HCEC 1CT (cell line): ENCODE measurements around the gene NEDD4L.

Source experiments
- DNase-seq: peaks from one replicate; pipeline ENCODE4 v3.0.0-alpha.2; 2017

NEDD4L gene

DNA sequence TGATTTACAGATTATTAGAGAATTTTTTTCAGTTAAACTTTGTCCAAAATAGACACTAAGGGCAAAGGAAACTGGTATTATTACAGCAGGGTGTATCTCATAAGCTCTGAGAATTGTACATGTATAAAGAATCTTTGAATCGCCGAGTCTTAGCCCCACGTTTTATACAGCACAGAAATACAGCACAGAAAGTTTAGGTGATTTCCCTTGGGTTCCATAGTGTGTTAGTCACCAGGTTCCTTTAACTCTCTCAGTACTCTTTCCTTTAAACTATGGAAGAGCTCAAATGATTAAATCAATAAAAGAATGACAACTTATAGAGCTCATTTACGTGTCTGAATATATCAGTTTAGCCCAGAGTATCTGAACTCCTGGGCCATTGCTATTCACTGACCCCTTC is 256.8 kb downstream of the NEDD4L start:
- no peak for DNase-seq

DNA sequence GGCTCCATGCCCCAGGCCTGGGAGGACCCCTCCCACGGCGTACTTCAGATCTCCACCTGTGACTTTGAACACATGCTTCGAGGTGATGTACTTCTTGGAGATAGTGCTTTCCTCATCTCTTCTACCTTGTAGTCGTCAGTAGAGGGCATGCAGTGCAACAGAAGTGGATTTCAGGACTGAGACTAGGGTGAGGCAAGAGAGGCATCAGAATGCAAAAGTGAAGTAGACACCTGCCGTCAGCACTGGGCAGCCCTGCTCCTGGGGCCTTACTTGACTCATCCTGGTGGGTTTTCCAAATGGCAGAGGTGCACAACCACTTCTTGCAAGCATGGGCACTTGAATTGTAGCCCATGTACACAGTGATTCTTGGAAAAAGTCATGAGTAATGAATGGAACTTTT is 258.8 kb downstream of the NEDD4L start:
- no peak for DNase-seq

DNA sequence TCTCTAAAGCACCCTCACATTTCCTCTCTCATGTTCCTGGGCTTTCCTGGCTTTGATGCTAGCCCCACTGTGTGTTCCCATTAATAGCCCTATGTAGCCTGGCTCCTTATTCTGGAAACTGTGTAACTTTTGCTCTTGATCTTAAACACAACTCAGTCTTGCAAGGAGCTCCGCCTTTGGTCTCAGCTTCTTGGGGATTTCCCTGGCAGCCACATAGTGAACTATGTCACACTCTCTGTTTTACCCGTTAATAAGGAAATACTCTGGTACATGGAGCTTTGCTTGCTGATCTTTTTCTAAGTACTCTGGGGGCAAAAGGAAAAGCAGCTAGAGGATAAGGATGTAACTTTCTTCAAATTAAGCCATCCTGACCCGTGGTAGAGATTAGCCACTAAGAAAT is 259.3 kb downstream of the NEDD4L start:
- no peak for DNase-seq

DNA sequence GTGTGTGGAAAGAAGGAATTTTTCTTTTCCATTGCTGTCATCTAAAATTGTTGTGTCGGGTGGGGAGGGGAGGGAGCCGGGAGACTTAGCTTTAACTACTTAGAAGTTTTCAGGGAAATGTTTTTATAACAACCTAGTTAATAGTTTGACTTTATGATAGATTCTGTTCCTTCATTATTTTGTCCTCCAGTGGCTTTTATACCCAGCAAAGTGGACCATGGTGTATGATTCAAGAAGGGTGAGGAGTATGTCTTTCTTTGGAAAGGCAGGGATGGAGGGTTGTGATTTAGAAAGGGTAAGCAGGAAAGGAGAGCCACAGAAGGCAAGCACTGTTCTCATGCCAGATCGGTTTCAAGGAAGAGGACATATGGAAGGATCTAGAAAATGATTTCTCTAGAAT is 261.8 kb downstream of the NEDD4L start:
- no peak for DNase-seq

DNA sequence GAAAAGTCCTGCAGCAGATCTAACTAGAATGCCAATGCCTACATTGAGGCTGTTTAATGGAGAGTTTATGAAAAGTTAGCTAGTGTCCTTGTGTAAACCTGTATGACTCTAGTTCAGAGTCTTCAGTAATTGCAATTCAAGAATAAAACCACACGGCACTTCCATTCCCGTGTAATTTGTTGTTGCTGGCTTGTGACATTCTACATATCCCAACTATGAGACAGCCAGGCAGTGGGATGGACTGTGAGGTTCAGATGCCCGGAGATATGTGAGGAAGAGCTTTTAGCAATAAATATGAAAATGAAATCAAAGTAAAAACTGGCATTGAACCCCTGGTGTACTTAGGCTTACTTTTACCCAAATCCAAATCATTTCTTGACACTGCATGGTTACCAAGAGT is 263.4 kb downstream of the NEDD4L start:
- no peak for DNase-seq

DNA sequence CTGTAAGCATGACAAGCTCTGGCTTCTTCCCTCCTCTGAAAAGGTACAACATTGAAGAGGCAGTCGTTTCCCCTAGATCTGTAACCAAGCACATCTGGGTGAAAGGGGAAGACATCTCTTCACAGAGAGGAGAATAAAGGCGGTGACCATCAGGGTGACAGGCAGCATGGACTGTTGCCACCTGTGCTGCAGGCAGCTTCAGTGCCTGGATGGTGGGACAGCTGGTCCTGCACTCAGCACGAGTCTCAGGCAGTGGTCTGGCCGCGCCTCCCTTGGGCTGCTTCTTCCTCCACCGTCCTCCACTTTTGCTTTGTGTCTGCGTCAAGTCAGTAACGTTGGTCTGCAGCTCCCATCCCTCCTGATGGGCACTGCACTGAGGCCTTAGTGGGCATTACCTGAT is 264.4 kb downstream of the NEDD4L start:
- DNase-seq, result no peak

DNA sequence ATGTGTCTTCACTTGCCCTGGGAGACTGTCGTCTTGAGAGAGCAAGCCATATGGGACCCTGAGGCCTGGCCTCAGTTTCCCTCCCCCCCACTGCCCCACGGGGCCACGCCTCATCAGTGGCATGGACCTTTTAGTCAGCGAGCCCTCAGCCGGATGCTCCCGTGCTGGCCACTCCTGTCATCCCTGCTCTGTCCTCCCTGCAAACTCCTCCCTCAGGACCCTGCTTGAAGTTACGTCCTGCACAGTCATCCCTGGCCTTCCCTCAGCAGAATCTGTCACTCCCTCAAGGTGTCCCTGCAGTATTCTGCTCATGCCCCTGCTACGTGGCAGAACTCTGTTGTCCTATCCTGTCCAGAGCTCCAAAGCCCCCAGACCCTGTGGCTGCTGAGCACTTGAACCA is 265.1 kb downstream of the NEDD4L start:
- DNase-seq, result no peak

DNA sequence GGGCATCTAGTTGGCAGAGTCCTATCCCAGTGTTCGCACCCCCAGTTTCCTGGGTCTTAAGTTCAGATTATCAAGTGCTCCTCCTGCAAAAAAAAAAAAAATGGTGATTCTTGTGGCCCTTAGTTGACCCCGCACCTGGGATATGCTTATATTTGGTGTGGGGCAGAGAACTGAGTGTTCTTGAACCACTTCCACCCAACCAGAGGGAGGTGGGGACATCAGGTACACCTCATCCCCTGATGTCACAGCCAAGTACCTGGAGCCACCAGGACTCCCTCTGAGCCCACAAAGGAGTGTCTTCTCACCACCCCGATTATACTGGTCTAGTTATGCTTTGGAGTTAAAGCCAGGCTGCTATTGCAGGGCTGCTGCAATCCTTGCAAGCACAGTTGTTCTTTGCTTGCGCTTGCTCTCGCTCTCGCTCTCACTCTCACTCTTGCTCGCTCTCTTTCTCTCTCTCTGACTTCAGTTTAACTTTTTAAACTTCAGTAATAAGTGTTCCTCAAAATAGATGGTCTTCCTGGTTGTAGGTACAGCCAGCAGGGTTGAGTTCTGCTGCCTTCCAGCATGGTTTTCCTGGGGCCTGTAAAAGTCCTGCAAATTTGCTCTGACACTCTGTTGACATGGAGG is 265.7 kb downstream of the NEDD4L start:
- DNase-seq, result no peak

DNA sequence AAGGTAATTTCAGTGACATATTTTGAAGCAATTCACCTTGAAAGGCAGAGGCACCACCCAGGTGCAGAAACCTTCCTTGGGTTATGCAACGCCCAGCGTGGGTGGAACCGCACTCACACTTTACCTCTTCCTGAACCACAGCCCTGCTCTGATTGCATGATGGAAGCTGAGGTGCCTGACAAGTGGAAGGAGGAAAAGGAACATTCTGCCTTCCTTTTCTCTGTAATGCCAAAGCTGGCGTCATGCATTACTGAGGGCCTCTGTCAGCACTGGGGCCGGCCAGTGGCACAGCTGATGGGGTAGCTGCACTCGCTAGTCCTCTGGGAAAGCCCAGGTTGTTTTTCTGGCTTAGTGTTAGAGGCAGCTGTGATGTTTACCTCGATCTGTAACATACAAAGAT is 266.5 kb downstream of the NEDD4L start:
- DNase-seq, result peak; percentile 36

DNA sequence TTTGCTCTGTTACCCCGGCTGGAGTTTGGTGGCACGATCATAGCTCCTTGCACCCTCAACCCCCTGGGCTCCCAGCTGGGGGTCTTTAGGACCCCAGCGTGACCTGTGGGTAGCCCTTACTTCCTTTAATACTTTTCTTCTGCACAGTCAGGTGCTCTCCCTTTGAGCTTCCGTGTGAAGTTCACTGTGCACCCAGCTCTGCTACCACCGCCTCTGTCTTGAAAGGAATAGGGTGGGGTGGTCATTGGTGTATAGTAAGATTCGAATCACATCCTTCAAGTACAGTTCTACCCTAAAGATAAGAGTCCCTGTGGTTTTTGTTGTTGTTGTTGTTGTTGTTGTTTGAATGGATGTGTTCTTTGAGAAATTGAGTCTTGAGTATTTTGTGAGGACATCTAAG is 267.4 kb downstream of the NEDD4L start:
- DNase-seq, result no peak

DNA sequence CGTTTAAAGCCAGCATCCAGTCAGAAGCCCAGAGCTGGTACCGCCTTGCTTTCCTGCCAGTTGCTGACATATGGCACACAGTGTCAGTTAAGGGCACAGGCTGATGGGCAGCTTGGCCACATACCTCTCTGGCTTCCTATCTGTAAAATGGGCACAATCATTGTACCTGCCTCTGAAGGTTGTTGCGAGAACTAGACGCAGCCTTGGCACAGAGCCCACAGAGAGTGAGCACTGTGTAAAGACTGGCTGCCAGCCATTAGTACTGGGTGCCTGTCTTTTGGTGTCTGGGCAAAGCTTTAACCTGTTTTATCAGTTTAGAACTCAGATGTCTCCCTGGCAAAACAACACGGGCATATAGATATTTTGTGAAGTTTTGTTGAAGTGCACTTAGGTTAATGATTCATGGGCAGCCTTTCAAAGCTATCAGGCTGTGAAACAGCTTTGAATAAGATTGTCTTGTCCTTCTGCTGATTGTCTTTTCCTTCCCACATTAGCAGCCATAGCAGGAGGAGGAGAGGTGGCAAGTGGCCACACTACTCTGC is 269.5 kb downstream of the NEDD4L start:
- no peak for DNase-seq

DNA sequence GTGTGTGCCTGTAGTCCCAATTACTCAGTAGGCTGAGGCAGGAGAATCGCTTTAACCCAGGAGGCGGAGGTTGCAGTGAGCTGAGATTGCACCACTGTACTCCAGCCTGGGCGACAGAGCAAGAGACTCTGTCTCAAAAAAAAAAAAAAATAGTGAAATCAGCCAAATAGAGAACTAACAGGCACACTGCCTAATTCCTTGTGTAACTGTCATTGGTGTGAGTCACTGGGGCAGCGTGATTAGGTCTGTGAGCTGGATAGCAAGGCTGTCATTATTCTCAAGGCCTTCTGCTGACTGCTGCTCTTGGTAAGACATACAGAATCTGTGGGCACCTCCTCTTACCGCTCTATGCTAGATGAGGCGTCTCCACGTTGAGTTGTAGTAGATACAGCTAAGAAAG is 270.3 kb downstream of the NEDD4L start:
- peak; percentile 95 for DNase-seq

DNA sequence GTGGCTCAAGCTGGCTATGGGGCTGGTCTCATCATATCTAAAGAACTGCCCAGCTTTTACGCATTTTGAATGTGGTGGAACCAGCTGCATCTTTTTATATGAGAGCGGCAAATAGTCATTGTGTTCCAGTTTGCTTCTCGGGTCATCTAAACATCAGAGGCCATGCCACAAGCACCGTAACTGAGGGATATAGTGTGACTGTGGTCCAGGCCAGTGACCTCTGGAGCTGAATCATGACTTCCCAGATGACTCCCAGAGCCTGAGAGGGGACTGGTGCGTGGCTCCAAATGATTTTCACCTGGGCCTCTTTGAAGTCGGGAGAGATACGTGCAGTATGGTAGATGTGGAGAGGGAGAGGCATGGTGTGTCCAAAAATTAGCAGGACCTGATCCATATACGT is 271.0 kb downstream of the NEDD4L start:
- DNase-seq, result peak; percentile 32

DNA sequence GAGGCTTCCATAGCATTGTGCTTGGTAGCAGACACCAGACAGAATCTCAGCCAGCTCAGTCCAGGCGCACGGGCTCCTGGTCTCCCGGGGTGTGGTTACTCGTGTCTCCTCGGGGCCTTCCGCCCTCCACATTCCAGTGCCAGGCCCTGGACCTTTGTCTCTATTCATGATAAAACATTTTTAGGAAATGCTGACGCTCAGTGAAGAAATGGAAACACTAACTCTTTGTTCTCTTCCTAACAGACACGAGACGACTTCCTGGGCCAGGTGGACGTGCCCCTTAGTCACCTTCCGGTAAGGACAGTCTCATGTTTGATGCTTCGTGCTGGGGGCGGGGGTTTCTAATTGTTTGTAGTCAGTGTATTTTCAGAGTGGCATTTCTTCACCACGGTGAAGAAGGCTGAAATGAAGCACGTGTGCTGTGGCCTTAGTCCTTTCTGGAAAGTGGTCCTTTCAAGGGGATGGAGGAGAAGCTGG is 271.8 kb downstream of the NEDD4L start:
- DNase-seq, result no peak

DNA sequence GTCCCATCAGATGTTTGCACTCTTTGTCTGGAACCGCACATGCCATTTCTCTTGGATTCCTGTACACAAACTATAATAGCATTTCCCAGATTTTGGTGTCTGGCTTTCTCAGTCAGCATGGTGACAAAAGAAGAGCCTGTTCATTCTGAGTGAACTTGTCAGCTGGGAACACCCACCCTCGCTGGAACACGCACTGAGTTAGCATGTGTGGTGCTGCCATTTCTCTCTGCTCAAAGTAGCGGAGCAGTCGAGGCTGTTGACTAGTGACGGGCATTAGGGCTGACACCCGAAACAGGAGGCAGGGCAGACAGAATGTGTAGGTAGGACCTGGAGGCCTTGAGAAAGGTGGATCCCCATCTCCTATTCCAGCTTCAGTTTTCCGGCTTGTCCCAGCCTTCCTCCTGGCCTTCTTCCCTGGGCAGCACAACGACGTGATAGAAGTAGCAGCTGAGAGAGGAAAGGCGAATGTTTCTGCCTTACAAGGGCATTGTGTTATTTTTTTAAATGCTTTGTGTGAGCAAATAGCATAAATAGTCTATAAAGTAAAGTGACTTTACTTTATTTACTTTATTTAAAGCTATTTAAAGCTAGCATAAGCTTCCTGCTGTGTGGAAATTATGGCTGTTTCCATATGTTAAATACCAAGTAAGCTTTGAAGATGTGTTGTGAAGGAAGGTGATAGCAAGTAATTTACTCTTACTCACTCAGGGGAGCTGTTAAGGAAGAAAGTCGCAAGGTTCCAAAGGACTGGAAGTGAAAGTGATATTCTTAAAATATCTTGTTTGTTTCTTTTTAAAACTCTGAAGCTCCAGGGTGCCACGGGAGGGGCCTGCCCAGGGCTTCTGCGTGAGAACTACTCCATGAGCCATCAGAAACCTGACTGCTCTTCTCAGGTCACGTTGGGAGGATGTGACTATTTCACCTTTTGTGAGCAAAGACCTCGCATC is 272.6 kb downstream of the NEDD4L start:
- no peak for DNase-seq

DNA sequence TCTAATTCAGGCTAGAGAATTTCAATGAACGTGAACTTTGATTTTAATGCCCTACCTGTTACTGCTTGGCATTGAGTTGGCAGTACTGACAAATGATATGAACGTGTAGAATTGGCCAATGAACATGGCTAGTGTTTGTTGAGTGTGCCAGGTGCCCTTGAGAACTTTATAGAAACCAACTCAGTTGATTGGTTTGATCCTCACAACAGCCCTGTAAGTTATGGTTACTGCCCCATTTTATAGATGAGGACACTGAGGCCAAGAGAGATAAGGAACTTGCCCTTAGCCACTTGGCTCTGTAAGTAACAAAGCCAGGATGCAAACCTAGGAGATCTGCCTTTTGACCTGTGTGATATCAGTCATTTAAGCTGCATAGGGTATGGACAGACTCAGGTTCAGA is 275.7 kb downstream of the NEDD4L start:
- no peak for DNase-seq

DNA sequence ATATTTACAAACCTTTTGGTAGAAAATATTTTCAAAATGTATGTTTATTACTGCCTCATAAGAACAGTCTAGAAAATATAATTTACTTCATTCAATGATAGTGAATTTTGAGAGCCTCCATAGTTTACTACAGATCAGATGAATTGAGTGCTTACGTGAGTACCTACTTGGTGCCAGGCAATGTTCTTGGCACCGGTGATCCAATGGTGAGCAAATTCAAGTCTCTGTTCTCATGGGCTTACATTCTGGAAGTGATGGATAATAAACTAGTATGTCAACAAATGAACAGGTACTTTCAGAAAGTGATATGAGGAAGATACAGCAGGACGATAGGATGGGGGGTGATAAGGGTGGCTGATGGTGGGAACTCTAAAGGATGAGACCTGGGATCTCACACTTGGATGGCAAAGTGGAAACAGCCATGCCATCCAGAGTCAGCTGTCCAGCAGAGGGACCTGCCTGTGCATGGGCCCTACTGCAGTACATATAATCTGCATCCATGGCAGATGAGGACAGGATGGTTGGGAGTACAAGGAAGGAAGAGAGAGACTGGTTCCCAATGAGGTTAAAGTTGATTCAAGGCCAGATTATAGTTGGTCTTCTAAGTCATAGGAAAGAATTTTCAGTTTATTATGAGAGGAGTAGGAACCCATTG is 277.0 kb downstream of the NEDD4L start:
- DNase-seq, result no peak

DNA sequence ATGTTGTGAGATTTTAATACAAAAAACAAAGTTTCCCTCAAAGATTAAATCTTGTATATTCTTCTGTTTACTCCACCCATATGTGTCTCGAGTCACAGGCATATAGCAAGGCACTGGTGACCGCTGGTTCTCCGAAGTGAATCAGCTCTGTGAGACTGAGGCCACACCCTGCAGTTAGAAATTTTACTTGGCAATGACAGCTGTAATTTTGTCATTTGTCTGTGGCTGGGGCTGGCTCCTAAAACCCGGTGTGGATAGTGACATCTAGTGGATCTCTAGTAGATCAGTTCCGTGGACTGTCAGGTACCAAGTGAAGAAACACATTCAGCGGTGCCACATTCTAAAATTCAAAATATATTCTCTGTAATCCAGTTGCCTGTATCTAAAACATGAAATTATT is 278.0 kb downstream of the NEDD4L start:
- DNase-seq, result peak; percentile 85

DNA sequence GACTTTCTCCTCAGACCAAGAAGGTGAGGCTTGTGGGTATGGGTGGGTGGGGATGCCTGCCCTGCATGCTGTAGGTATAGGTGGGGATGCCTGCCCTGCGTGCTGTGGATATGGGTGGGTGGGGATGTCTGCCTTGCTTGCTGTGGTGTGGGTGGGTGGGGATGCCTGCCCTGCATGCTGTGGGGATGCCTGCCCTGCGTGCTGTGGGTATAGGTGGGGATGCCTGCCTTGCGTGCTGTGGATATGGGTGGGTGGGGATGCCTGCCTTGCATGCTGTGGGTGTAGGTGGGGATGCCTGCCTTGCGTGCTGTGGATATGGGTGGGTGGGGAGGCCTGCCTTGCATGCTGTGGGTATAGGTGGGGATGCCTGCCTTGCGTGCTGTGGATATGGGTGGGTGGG is 278.4 kb downstream of the NEDD4L start:
- no peak for DNase-seq

DNA sequence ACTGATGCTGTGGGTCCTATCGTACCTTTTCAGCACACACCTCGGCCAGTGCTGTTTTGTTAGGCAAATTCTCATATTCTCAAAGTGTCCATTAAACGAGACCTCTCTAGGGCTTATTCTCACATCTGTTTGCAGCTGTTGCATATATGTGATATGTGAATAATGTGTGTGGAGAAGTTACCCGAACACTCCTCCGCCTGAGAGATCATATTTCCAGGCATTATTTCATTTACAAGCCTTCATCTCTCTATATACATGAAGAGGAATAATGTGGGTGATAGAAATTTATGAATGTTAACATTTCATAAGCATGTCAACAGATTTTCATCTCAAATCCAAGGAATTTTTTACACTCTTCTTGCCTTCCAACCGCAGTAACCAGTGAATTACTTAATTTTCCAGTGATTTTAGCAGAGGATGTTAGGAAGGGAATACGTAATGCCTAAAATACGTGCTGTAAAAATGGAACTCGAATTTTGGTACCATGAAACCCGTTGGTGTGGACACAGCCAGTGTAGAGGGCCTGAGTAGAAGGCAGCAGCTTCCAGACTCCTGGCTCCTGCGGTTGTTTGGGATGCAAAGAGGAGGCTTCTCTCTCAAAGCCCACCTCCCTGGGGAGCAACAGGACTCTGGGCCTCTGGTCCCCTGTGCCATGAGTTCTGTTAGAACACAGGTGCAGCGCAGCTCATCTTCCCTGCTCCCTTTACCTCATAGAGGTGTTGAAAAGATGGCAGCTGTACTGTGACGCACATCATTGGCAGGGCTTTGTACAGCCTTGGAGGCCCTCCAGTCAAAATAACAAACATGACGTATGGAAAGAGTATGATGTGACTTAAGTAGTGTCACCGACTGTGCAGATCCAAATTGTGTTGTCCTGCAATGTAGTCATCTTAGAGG is 280.1 kb downstream of the NEDD4L start:
- DNase-seq, result no peak

DNA sequence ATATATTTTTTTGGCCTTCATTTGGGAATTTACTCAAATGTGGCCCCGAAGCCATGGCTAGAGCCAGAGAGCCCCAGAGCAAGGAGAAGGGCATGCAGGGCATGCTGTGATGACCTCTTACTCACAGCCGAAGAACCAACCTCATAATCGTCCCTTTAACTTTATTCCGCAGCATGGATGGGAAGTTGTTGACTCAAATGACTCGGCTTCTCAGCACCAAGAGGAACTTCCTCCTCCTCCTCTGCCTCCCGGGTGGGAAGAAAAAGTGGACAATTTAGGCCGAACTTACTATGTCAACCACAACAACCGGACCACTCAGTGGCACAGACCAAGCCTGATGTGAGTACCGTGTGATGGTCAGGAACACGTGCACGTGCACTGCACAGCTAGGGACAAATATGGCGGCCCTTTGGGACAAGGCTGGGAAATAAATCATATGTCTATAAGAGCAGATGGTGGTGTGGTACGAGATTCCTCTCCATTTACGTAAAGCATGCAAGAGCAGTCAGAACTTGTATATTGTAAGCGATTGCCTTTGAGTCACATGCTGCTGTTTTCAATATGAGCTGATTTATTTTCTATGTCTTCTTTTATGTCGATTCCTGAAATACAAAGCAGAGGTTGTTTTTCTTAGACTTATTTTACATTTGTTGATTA is 280.9 kb downstream of the NEDD4L start:
- DNase-seq, result no peak

DNA sequence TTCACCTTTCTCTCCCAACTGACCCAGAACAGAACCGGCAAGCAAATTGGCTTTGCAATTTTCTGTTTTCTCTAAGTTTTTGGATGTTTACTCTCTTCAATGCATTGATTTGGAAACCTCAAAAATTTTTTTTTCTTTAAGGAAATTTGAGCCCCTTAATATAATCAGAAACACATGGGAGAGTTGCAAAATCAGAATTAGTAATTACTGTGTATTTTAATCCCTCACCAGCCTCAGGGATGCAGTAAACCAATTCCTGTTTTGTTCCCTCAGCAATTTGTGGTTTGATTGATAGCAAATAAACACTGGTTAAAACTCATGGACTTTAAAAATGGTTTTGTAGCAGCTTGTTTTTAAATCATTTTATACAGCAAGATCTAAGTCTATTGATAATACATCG is 281.5 kb downstream of the NEDD4L start:
- peak; percentile 54 for DNase-seq
